HG03575 (cell line): ENCODE data around the gene FANCL.
A peak's percentile ranks its signal among the peaks of the same experiment; 100 is the strongest.
"Not testable (repeated sequence)": the region's sequence is repeated elsewhere in the genome, so short reads cannot be mapped to it uniquely, and the experiment has no call there.

Source experiments
- ATAC-seq: cut with Tn5 transposase; IDR thresholded peaks from one replicate; pipeline ENCODE4 v1.9.1; 2021; ENCODE audit not compliant: unreplicated experiment, insufficient number of reproducible peaks, low FRiP score; ENCODE audit errors: extremely low read depth

Gene FANCL

DNA sequence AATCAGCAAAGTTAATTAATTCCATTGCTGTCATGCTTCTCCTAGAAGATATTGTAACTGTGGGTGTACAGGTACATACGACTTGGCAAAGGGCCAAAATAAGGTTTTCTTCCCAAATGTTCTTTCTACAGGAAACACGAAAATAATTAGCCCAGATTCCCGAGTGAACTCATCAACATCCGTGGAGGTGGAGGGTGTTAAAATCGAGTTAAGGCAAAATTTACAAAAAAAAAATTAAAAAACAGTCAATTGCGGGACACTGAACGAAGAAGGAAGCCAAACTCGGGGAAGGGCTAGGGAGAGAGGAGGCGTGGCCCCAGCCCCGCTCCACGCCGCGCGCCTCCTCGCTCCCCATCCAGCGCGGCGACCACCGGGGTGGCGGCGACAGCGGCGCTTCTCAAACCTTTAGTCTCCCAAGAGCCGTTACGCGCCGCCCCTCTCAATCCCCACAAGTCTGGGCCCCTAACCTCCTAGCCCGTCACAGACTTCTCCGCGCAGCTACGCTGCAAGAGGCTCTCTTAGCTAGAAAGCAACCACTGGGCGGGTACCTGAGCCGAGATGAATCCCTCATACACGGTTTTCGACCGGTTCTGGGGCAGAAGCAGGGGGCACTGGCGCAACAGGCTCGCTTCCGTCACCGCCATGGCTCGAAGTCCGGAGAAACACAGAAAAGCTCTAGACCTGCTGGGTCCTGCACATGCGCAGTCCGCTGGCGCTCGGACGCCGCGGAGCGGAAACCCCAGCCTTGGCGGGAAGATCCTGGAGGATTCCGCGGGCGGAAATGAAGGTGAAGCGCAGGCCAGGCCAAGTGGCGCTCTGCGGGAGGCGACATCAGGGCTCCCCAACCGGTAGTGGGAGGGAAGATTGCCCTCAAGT is at the start of gene FANCL:
Gene FANCL (minus strand): TSS at position 656 of the 876 bp plus-strand sequence. CDS start 12 bp downstream, at position 644.
- peak; percentile 50 for ATAC-seq

DNA sequence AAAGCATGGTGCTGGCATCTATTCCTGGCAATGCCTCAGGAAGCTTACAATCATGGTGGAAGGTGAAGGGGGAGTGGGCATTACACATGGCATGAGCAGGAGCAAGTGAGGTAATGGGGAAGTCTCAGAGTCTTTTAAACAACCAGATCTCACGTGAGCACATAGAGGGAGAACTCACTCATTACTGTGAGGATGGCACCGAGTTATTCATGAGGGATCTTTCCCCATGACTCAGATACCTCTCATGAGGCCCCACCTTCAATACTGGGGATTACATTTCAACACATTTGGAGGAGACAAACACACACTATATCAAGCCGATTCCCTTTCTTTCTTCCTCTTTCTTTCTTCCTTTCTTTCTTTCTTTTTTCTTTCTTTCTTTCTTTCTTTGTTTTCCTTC is 47.9 kb upstream of the FANCL start:
- no peak for ATAC-seq

DNA sequence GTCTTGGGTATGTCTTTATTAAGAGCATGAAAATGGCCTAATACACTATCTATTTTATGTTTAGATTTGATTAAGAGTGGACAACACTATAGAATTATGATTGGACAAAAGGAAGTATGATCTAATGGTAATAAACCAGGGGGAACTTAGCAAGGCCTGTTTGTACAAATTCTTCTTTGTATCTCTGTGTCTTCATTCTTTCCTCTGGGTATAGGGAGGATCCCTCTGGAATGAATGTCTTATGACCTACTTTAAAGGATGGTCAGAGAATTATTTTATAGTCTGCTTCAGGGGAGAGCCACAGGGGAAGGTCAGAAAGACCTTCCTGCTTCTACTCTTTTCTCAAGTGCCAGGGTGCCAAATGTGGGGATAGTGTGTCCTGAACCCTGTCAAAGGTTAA is 42.8 kb upstream of the FANCL start:
- ATAC-seq = no peak

DNA sequence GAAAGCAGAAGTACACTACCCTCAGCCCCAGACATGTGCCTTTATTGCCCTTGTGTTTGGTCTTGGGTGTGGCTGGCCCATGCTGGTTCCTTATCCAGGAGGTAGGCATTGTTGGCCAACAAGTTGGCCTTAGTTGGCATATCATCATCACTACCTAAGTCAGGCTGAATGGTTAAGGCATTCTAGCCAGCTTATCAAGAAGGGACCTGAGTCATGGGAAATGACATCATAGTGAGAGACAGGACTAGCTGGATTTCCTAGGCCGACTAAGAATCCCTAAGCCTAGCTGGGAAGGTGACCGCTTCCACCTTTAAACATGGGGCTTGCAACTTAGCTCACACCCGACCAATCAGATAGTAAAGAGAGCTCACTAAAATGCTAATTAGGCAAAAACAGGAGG is 34.0 kb upstream of the FANCL start:
- not testable (repeated sequence) for ATAC-seq

DNA sequence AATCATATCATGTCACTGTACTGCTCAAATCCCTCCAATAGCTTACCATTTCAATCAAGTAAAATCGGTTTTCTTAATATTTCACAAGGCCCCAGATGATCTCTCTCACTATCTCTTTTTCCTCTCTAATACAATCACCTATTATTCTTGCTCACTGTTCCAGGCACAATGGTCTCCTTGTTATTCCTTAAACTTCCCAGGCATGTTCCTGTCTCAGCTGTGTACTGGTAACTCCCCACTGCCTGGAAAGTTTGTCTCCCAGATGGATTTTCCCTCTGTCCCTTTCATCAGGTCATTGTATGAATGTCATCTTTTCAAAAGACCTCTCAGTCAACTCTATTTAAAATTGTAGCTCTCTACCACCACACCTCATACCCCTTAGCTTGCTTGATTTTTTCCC is 30.7 kb upstream of the FANCL start:
- no peak for ATAC-seq

DNA sequence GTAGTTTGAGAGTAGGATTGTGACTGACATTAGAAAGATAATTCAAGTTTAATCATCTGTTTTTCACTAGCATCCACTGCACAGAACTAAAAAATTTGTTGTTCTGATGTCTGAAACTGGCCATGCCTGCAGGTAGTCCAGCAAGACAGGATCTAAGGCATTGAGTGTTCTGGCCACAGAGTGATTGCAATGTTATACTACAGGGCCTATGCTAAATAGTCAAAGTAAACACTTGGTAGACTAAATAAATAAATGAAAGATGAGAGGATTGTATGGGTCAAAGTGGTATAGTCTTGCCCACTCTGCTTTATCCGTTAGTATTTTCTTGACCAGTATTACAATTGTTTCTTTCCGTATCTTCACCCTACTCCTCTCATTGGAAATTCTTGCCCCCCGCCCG is 27.6 kb upstream of the FANCL start:
- ATAC-seq = no peak

DNA sequence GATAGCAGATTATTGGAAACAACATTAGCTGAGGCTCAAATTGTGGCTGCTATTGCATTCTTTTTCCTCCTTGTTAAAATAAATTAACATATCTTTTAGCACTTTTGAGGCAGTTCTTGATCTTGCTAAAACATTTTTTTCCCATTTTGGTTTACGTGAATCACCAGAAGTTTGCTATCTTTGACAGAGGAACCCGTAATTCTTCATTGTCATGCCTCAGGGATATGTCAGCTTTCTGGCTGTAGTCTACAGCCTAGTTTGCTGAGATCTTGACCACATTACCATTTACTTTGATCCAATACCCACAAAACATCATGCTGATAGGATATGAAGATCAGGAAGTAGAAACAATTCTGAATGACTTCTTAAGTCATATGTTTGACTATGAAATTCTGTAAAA is 25.1 kb upstream of the FANCL start:
- no peak for ATAC-seq

DNA sequence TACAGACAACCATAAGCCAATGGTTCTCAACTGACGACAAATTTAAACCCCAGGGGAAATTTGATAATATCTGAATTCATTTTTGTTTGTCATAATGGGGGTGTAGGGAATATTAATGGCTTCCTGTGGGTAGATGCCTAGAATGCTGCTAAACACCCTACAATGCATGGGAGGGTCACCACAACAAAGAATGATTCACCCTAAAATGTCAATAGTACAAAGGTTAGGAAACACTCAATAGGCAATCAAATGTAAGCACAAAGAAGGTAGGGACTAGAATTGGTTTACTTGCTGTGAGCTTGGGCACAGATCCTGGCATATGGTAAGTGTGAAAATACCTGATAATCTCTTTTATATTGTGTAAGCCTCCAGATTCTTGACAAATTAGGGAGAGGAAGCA is 20.1 kb upstream of the FANCL start:
- ATAC-seq = no peak

DNA sequence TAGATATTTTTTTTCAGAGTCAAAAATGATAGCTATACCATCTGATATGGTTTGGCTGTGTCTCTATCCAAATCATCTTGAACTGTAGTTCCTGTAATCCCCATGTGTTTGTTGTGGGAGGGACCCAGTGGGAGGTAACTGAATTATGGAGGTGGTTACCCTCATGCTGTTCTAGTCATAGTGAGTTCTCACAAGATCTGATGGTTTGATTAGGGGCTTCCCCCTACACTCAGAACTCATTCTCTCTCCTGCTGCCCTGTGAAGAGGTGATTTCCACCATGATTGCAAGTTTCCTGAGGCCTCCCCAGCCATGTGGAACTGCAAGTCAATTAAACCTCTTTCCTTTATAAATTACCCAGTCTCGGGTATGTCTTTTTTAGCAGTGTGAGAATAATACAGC is 17.3 kb upstream of the FANCL start:
- ATAC-seq = not testable (repeated sequence)

DNA sequence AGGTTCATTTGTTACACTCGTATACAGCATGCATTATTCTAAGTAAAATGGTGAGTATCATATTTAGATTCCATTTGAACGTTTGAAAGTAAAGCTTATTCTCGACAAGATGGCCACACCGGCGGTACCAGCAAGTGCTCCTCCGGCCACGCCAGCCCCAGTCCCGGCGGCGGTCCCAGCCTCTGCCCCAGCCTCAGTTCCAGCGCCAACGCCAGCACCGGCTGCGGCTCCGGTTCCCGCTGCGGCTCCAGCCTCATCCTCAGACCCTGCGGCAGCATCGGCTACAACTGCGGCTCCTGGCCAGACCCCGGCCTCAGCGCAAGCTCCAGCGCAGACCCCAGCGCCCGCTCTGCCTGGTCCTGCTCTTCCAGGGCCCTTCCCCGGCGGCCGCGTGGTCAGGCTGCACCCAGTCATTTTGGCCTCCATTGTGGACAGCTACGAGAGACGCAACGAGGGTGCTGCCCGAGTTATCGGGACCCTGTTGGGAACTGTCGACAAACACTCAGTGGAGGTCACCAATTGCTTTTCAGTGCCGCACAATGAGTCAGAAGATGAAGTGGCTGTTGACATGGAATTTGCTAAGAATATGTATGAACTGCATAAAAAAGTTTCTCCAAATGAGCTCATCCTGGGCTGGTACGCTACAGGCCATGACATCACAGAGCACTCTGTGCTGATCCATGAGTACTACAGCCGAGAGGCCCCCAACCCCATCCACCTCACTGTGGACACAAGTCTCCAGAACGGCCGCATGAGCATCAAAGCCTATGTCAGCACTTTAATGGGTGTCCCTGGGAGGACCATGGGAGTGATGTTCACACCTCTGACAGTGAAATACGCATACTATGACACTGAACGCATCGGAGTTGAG is 10.4 kb upstream of the FANCL start:
- ATAC-seq = not testable (repeated sequence)

DNA sequence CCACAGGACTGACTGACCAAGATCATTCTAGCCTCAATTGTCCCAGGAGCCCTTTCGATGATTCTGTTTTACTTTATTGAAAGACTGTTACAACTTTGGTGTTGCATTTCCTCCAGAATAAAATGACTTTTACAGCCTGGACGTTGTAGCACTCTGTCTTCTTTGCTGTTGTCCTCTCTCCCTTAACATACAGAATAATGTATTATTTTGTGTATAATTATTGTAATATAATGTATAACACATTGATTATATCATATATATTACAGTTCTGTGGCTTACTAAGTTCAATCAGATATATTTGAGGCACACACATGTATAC is 380 bp upstream of the FANCL start:
- no peak for ATAC-seq

DNA sequence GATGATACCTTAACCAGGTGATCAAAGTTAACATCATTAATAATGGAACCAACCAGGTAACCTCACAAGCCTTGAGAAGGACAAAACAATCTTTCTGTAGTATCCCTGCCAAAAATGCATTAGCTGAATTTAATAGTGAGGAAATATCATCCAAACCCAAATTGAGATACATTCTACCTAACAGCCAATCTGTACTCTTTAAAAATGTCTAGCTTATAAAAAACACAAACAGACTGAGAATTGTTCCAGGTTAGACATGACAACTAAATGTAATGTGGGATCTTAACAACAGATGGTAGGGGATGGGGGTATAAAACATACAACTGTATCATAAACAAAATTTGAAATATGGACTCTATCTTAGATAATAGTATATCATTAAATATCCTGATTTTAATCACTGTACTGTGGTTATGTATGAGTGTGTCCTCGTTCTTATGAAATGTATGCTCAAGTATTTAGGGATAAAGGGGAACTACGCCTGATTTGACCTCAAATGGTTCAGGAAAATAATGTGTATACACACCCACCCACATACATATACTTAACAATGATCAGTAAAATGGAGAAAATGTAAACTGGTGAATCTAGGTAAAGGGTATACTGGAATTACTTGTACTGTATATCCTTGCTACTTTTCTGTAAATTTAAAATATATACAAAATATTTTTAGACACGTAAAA is 1.7 kb downstream of the FANCL start:
- no peak for ATAC-seq

DNA sequence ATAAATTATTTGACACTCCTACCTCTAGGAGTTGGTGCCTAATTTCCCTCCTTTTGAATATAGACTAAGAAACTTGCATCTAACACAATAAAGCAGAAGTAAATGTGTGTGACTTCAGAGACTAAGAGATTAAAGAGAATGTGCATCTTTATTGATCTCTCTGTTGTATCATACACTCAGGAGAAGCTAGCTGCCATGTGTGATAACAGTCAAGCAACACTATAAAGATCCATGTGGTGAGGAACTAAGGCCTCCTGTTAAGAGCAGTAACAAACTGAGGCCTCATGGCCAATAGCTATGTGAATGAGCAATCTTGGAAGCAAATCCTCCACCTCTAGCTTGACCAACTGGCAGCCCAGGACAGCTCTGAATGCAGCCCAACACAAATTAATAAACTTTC is 3.4 kb downstream of the FANCL start:
- no peak for ATAC-seq

DNA sequence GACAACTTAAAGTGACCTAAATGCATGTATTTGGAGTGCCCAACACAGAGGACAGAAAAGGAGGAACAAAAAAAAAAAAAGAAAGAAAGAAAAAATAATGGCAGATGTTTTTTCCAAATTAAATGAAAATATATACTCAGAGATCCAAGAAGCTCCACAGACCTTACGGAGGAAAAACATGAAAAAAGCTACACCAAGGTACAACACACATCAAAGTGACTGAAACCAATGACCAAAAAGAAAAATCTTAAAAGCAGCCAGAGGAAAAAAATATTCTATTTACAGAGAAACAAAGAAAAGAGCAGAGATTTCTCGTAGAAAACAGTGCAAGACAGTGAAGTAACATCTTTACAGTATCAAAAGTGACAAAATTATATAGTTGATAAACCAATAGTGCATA is 5.1 kb downstream of the FANCL start:
- no peak for ATAC-seq

DNA sequence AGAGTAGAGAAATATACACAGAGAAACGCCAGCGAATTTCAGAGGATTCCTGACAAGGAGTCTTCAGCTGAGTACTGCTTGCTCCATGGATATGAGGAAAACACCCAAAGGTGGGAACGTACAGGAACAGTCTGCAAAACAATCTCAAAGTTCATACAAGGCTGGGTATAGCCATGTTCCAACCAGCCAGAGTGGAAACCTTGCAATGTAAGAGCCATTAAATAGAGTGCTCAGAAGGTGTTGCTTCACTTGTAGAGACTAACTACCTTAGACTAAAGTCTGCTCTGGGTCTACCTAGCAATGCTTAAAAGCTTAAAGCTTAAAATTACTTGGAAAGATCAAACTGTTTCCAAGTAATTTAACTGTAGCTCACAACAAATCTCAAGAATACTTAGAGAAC is 6.0 kb downstream of the FANCL start:
- ATAC-seq = no peak

DNA sequence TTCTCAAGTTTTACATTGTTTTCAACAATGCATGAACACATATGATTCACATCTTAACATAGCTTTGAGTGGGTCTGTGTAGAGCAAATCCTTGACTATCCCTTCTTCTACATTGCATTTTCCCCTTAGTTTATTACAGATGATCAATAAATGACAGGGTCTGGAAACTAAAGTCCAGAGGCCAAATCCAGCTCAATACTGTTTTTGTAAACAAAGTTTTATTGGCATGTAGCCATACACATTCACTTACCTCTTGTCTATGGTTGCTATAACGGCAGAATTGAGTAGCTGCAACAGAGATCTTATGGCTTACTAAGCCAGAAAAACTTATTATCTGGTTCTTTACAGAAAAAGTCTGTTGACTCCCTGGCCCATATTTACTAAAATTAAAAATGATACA is 12.8 kb downstream of the FANCL start:
- ATAC-seq = no peak

DNA sequence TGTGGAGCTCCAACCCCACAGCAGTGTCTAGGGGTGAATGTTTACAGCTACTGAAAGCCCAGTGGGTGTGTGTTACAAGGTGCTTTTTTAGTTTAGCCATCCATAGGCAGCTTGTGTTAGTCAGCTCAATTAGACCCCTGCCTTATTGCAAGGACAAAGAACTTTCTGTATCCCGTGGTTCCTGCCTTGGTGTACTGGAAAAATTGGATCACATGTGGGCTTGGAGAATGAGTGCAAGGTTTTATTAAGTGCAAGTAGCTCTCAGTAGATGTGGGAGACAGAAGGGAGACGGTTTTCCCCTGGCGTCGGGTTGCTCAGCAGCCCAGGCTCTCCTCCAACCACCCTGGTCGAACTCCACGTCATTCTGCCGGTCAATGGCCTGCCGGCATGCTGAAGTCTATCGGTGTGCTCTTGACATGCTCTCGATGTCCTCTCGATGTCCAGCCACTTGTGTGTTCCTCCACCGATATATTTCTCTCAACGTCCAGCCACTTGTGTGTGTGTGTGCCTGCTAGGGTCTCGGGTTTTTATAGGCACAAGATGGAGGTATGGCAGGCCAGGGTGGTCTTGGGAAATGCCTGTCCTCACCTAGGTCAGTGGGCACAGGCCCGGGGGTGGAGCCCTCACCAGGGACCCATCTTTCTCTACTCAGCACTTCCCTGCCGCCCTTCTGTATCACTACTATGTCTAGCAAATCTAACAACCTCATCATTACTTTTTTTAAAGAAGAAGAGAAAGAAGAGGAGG is 13.8 kb downstream of the FANCL start:
- ATAC-seq = no peak

DNA sequence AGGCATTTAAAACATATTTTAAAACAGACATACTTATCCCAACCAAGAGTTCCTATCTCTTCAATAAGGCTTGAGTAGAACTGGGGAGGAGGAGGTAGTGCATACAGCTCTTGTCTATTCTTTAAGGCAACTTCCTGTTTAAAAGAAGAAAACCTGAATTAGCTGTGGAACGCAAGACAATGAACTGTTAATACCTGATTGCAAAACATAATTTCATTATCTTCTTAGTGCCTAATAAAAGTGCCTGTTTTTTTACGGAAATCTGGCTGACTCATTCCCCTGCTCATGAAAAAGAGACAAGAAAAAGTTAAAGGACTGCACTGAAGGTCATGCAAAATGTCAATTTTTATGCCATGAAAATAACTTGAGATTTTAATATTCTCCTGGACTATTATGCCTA is 19.2 kb downstream of the FANCL start:
- no peak for ATAC-seq

DNA sequence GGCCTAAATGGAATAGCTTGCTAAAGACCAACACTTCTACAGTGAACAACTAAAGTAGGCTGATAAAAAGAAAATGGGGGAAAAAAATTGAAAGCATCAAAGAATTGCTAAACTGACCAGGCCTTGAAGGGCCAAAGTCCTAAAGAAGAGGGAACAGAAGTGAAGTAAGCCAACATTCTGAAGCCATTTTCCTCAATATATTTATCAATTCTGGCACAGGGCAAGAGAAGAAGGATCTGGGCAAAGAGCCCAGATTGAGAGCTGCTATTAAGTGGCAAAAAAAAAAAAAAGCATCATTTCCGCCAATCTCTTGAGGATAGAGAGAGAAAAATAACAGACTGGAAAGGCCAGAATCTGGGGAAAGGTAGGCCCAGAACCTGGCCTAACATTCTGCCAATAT is 25.7 kb downstream of the FANCL start:
- no peak for ATAC-seq
